ENCODE measurements around the gene PRB4. TPM values are rescaled to one million over a fixed set of nuclear protein-coding genes. Genes with fewer than 3 reads are reported as not detected.
"Not testable (repeated sequence)": the region's sequence is repeated elsewhere in the genome, so short reads cannot be mapped to it uniquely, and the experiment has no call there.

The PRB4 gene
- not detected for total RNA-seq
- polyA plus RNA-seq, result not detected
- long read RNA-seq, donor 1, partial matches to known transcripts, result 0 of 1 reads
- long read RNA-seq, donor 1, other reads (novel, unspliced or antisense), result 1 of 1 reads
- long read RNA-seq, donor 2, result 0 reads

- H3K9me3 ChIP-seq (ENCODE audit: control insufficient read depth, low read length), result peaks cover 3% of the 10 kb centered on the region
- intact Hi-C loops (cut with DNase I), result no loop called here
- H3K36me3 ChIP-seq (ENCODE audit: control insufficient read depth in 1 of 2, insufficient read depth in 2 of 2, low read length in 1 of 2), result no peaks in the 10 kb centered on the region
- no peak for ATAC-seq (ENCODE audit: low FRiP score)
- no peak for DNase-seq
- H3K4me1 ChIP-seq (ENCODE audit: control insufficient read depth in 1 of 2, insufficient read depth in 2 of 2, low read length in 2 of 2), result no peaks in the 10 kb centered on the region
- no peak within 1 kb of the TSS for H3K27ac ChIP-seq (ENCODE audit: low read depth in 1 of 2, low read length in 2 of 2)
- no peak within 1 kb of the TSS for H3K4me3 ChIP-seq (ENCODE audit: low read length in 2 of 2)
- 56 to 57% methylated on average over 3 of the region's 3 CpGs for WGBS, 2 donors
- H3K27me3 ChIP-seq (ENCODE audit: control insufficient read depth in 1 of 2, insufficient read depth in 2 of 2, low read length in 1 of 2), result no peaks in the 10 kb centered on the region
Measured at GRCh38 chr12:11310336-11310735, at the start of gene PRB4. Gene PRB4 (minus strand): TSS chr12:11310436. CDS start chr12:11310398, 38 bp downstream.

- H3K4me1 ChIP-seq (ENCODE audit: control insufficient read depth in 1 of 2, insufficient read depth in 2 of 2, low read length in 2 of 2); H3K9me3 ChIP-seq (ENCODE audit: control insufficient read depth, low read length); DNase-seq; ATAC-seq (ENCODE audit: low FRiP score); H3K4me3 ChIP-seq (ENCODE audit: low read length in 2 of 2); H3K27me3 ChIP-seq (ENCODE audit: control insufficient read depth in 1 of 2, insufficient read depth in 2 of 2, low read length in 1 of 2); H3K36me3 ChIP-seq (ENCODE audit: control insufficient read depth in 1 of 2, insufficient read depth in 2 of 2, low read length in 1 of 2); H3K27ac ChIP-seq (ENCODE audit: low read depth in 1 of 2, low read length in 2 of 2): not testable (repeated sequence)
- 75 to 81% methylated on average over 1 to 2 of the region's 2 CpGs for WGBS, 2 donors
- intact Hi-C loops (cut with DNase I), result loop anchor here in 1 of 2 donors (2.0 kb wide), 1 partner anchor 43 kb away; the partner anchor contains the start of gene PRB2
Measured at GRCh38 chr12:11351736-11352135, 41.5 kb upstream of the PRB4 start.

GRCh38 chr12:11348439-11348838 is 38.2 kb upstream of the PRB4 start:
- 87 to 91% methylated on average over 9 of the region's 9 CpGs for WGBS, 2 donors
- intact Hi-C loops (cut with DNase I), result no loop called here
- H3K27me3 ChIP-seq (ENCODE audit: control insufficient read depth in 1 of 2, insufficient read depth in 2 of 2, low read length in 1 of 2), result no peaks in the 10 kb centered on the region
- H3K27ac ChIP-seq (ENCODE audit: low read depth in 1 of 2, low read length in 2 of 2), result no peak overlapping the region
- H3K9me3 ChIP-seq (ENCODE audit: control insufficient read depth, low read length), result no peaks in the 10 kb centered on the region
- ATAC-seq (ENCODE audit: low FRiP score) (no peak), DNase-seq (no peak)
- H3K36me3 ChIP-seq (ENCODE audit: control insufficient read depth in 1 of 2, insufficient read depth in 2 of 2, low read length in 1 of 2), result no peaks in the 10 kb centered on the region
- no peak overlapping the region for H3K4me3 ChIP-seq (ENCODE audit: low read length in 2 of 2)
- no peaks in the 10 kb centered on the region for H3K4me1 ChIP-seq (ENCODE audit: control insufficient read depth in 1 of 2, insufficient read depth in 2 of 2, low read length in 2 of 2)

- Histone ChIP-seq H3K36me3 (ENCODE audit: control insufficient read depth in 1 of 2, insufficient read depth in 2 of 2, low read length in 1 of 2) (no peaks in the 10 kb centered on the region), H3K4me3 (ENCODE audit: low read length in 2 of 2) (no peak overlapping the region), H3K9me3 (ENCODE audit: control insufficient read depth, low read length) (no peaks in the 10 kb centered on the region), H3K27me3 (ENCODE audit: control insufficient read depth in 1 of 2, insufficient read depth in 2 of 2, low read length in 1 of 2) (no peaks in the 10 kb centered on the region), H3K4me1 (ENCODE audit: control insufficient read depth in 1 of 2, insufficient read depth in 2 of 2, low read length in 2 of 2) (no peaks in the 10 kb centered on the region), H3K27ac (ENCODE audit: low read depth in 1 of 2, low read length in 2 of 2) (no peak overlapping the region)
- WGBS, 2 donors, result 79% methylated on average over 6 of the region's 6 CpGs
- intact Hi-C loops (cut with DNase I), result no loop called here
- no peak for DNase-seq
- no peak for ATAC-seq (ENCODE audit: low FRiP score)
Measured at GRCh38 chr12:11347810-11348209, 37.6 kb upstream of the PRB4 start.

GRCh38 chr12:11344500-11344899 is 34.3 kb upstream of the PRB4 start:
- Histone ChIP-seq H3K27ac (ENCODE audit: low read depth in 1 of 2, low read length in 2 of 2) (no peak overlapping the region), H3K36me3 (ENCODE audit: control insufficient read depth in 1 of 2, insufficient read depth in 2 of 2, low read length in 1 of 2) (no peaks in the 10 kb centered on the region), H3K27me3 (ENCODE audit: control insufficient read depth in 1 of 2, insufficient read depth in 2 of 2, low read length in 1 of 2) (no peaks in the 10 kb centered on the region), H3K4me1 (ENCODE audit: control insufficient read depth in 1 of 2, insufficient read depth in 2 of 2, low read length in 2 of 2) (no peaks in the 10 kb centered on the region), H3K9me3 (ENCODE audit: control insufficient read depth, low read length) (no peaks in the 10 kb centered on the region), H3K4me3 (ENCODE audit: low read length in 2 of 2) (no peak overlapping the region)
- ATAC-seq (ENCODE audit: low FRiP score), result no peak
- 66 to 74% methylated on average over 2 of the region's 2 CpGs for WGBS, 2 donors
- intact Hi-C loops (cut with DNase I), result no loop called here
- DNase-seq, result no peak

- 94 to 96% methylated on average over 3 of the region's 3 CpGs for WGBS, 2 donors
Measured at GRCh38 chr12:11324426-11324825, 14.2 kb upstream of the PRB4 start.

GRCh38 chr12:11321980-11322379 is 11.7 kb upstream of the PRB4 start:
- H3K27me3 ChIP-seq (ENCODE audit: control insufficient read depth in 1 of 2, insufficient read depth in 2 of 2, low read length in 1 of 2), result no peaks in the 10 kb centered on the region
- no peaks in the 10 kb centered on the region for H3K4me1 ChIP-seq (ENCODE audit: control insufficient read depth in 1 of 2, insufficient read depth in 2 of 2, low read length in 2 of 2)
- no peak for DNase-seq
- no peak for ATAC-seq (ENCODE audit: low FRiP score)
- H3K9me3 ChIP-seq (ENCODE audit: control insufficient read depth, low read length), result no peaks in the 10 kb centered on the region
- intact Hi-C loops (cut with DNase I), result no loop called here
- 37 to 51% methylated on average over 2 of the region's 2 CpGs for WGBS, 2 donors
- no peak overlapping the region for H3K27ac ChIP-seq (ENCODE audit: low read depth in 1 of 2, low read length in 2 of 2)
- H3K4me3 ChIP-seq (ENCODE audit: low read length in 2 of 2), result no peak overlapping the region
- no peaks in the 10 kb centered on the region for H3K36me3 ChIP-seq (ENCODE audit: control insufficient read depth in 1 of 2, insufficient read depth in 2 of 2, low read length in 1 of 2)

More at GRCh38 chr12:11324426-11324825, 14.2 kb upstream of the PRB4 start:
- DNase-seq (no peak), ATAC-seq (ENCODE audit: low FRiP score) (no peak)
- no peaks in the 10 kb centered on the region for H3K4me1 ChIP-seq (ENCODE audit: control insufficient read depth in 1 of 2, insufficient read depth in 2 of 2, low read length in 2 of 2)
- no peaks in the 10 kb centered on the region for H3K36me3 ChIP-seq (ENCODE audit: control insufficient read depth in 1 of 2, insufficient read depth in 2 of 2, low read length in 1 of 2)
- intact Hi-C loops (cut with DNase I), result no loop called here
- no peak overlapping the region for H3K4me3 ChIP-seq (ENCODE audit: low read length in 2 of 2)
- no peak overlapping the region for H3K27ac ChIP-seq (ENCODE audit: low read depth in 1 of 2, low read length in 2 of 2)
- no peaks in the 10 kb centered on the region for H3K9me3 ChIP-seq (ENCODE audit: control insufficient read depth, low read length)
- H3K27me3 ChIP-seq (ENCODE audit: control insufficient read depth in 1 of 2, insufficient read depth in 2 of 2, low read length in 1 of 2), result no peaks in the 10 kb centered on the region

- intact Hi-C loops (cut with DNase I), result no loop called here
- Histone ChIP-seq H3K27ac (ENCODE audit: low read depth in 1 of 2, low read length in 2 of 2) (no peak overlapping the region), H3K9me3 (ENCODE audit: control insufficient read depth, low read length) (peaks cover 3% of the 10 kb centered on the region), H3K27me3 (ENCODE audit: control insufficient read depth in 1 of 2, insufficient read depth in 2 of 2, low read length in 1 of 2) (no peaks in the 10 kb centered on the region), H3K36me3 (ENCODE audit: control insufficient read depth in 1 of 2, insufficient read depth in 2 of 2, low read length in 1 of 2) (no peaks in the 10 kb centered on the region), H3K4me1 (ENCODE audit: control insufficient read depth in 1 of 2, insufficient read depth in 2 of 2, low read length in 2 of 2) (no peaks in the 10 kb centered on the region), H3K4me3 (ENCODE audit: low read length in 2 of 2) (no peak overlapping the region)
- 64 to 70% methylated on average over 2 of the region's 2 CpGs for WGBS, 2 donors
- no peak for ATAC-seq (ENCODE audit: low FRiP score)
- DNase-seq, result no peak
Measured at GRCh38 chr12:11307143-11307542, 3.1 kb downstream of the PRB4 start.

- ATAC-seq (ENCODE audit: low FRiP score) (no peak), DNase-seq (no peak)
- 61 to 75% methylated on average over 3 of the region's 3 CpGs for WGBS, 2 donors
- Histone ChIP-seq H3K9me3 (ENCODE audit: control insufficient read depth, low read length) (peaks cover 1% of the 10 kb centered on the region), H3K4me1 (ENCODE audit: control insufficient read depth in 1 of 2, insufficient read depth in 2 of 2, low read length in 2 of 2) (no peaks in the 10 kb centered on the region), H3K36me3 (ENCODE audit: control insufficient read depth in 1 of 2, insufficient read depth in 2 of 2, low read length in 1 of 2) (no peaks in the 10 kb centered on the region), H3K27me3 (ENCODE audit: control insufficient read depth in 1 of 2, insufficient read depth in 2 of 2, low read length in 1 of 2) (no peaks in the 10 kb centered on the region), H3K27ac (ENCODE audit: low read depth in 1 of 2, low read length in 2 of 2) (no peak overlapping the region), H3K4me3 (ENCODE audit: low read length in 2 of 2) (no peak overlapping the region)
- intact Hi-C loops (cut with DNase I), result no loop called here
Measured at GRCh38 chr12:11273449-11273848, 36.8 kb downstream of the PRB4 start.
